ENCODE data around the gene CNKSR1. TPM values are rescaled to one million over a fixed set of nuclear protein-coding genes. Genes with fewer than 3 reads are reported as not detected.

The CNKSR1 gene
- total RNA-seq (2022; extraction: Qiagen RNA extraction; ENCODE audit: low read depth): 0.20 to 0.50 TPM (median 0.32 TPM) in 5 replicates

DNA sequence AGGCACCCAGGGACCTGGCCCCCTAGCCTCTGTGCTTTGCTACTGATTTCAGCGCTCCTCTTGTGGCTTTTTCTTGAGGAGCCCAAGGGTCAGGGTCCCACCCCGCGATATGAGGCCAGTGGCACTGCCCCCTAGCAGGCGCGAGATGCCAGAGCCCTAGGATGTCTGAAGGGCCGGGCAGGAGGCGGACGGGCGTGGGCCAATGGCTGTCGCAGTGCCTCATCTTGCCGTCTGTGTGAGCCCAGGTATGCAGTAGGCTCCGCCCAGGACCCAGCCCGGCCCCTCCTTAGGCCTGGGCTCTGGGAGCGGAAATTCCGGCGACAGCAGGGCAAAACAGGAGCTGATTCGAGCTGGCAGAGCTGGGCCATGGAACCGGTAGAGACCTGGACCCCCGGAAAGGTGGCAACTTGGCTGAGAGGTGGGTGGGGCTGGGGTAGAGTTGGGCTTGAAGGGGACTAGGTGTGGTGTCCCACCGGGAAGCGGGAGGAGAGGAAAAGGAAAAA lies at the start of gene CNKSR1:
TSS of gene CNKSR1 (plus strand) at position 310 of the 503 bp plus-strand sequence. CDS start at position 367, 57 bp downstream.

DNA sequence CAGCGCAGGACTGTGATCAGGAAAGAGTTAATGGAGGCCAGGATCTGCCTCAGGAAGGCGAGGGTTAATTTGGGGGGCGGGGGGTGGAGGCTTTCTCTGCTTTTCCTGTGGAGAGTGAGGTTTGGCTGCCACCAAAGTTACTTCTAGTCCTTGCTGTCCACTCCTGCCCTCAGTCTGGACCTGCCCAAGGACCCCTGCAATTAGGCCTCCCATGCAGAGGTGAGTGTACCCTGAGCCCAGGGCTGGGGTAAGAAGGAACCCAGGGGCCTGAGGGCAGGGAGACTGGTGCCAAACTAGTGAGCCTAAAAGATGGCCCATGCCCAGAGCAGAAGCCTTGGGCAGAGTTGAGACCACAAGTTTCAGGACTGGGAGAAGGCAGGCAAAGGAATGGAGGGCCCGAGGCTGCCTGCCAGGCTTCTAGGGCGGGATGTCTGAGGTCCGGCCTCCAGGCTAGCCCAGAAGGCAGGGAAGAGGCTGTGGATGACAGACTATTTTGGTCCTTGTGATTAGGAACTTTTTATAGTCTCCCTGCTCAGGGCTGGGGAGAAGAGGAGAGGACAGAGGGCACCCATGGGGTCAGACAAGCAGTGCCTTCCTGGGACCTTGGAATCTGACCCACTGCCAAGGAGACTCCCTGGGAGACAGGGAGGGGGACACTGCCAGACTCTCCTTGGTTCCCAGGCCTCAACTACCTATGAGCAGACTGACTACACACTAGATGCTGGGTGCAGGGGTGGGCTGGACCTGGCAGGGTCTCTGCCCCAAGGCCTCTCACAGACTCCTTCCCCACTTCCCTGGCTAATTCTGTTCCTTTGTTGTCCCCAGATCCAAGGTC lies 18.2 kb upstream of the CNKSR1 start, which contains the start of gene FAM110D:
TSS of gene FAM110D (plus strand) at position 172 of the 835 bp plus-strand sequence. CDS start 2,213 bp downstream, outside the sequence.

DNA sequence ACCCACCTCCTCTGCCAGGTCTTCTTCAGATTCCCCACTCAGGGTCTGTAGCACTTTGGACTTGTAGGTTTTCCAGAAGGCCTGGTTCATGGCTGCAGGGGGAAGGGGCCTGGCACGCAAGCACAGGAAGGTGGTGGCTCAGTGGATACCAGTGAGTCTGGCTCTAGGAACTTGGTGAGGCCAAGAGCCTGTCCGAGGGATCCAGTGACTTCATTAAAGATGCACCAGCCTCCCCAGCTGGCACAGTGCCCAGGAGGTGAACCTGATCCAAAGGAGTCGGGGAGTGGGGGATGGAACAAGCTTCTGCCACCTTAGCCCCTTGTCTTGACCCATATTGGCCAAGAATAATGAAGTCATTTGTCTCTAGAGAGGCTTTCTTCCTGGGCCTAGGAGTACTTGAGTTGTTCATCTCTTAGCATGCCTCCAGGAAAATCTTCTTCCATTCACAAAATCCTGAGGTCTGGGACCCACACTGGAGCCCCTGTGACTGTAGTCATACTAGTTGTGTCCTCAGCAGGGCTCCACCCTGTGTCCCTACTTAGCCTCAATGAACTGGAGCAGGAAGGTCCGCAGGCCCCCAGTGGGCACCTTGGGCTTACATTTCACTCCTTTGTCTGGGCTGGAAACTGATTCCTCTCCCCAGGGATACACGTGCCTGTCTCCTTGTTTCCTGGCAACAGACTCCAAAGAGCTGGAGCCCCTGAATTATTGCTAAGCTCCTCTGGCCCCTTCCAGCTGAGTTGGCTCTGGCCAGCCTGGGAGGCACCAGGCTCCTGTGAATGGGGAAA lies 8.7 kb upstream of the CNKSR1 start, which contains the start of gene C1orf232:
TSS of gene C1orf232 (minus strand) at position 554 of the 788 bp plus-strand sequence. CDS start at position 90, 464 bp downstream.

DNA sequence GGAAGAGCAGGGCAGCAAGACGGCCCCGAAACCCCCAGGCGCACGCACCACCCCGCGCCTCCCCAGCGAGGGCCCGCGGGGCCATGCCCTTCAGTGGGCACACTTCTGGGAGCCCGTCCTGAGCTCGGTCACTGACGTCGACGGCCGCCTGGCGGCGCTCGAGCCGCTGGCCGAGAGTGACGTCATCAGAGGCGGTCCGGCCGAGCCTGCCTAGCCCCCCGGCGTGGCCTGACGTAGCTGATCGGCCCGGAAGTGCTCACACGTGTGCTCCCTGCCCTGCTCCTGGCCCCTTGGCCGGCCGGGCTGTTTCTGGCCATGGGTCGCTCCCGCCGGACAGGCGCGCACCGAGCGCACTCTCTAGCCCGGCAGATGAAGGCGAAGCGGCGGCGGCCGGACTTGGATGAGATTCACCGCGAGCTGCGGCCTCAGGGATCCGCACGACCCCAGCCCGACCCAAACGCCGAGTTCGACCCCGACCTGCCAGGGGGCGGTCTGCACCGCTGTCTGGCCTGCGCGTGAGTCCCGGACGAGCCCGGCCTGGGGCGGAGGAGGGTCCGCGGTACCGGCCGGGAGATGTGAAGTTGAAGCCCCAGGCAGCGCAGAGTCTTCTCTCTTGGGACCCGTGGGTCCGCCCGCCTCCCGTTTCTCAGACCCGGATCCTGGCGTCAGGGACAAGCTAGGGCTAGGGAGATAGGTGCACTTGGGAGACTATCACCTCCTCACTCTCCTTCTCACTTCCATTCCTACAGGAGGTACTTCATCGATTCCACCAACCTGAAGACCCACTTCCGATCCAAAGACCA lies 7.4 kb upstream of the CNKSR1 start, which contains the start of gene ZNF593:
TSS of gene ZNF593 (plus strand) at position 240 of the 803 bp plus-strand sequence. CDS start at position 316, 76 bp downstream.

DNA sequence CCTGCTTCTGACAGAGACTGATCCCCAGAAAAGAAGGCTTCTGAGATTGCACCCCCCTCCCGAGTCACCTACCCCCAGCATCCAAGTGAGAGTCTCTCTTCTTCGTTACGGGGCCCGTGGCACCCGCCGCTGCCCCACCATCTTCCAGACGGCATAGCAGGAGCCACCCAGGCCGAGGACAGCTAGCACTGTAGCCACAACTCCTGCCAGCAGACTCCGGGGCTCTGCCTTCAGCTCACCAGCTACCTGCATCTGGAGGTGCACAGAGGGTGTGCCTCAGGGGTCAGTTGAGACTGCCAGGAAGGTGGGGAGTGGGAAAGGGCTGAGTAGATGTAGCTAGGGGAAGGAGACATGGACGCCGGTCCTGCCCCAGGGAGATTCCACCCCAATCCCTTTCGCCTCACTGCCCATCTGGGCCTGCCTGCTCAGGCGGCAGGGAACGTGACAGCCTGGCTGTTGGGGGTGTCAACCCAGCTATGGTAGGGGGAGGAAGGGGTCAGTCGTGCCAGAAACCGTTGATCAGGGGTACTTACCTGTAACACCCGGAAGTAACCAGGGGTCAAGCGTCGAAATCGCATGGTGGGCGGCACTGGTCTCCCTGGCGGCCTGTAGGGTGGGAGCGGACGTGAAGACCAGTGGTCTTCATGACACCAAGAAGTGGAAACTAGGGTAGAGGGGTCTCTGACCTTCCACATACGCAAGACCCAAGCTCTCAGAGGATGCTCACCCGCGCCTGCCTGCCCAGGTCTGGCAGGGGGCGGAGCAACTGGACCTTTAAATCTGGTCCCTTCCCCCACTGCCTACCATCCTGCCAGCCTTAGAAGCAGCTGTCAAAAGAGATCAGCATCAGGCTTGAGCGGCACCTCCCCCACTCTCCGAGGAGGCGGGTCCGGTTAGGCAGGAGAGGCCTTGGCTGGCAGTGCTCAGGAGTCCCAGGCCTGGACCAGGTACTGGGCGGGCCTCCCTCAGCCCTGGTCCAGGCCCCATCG lies 5.9 kb upstream of the CNKSR1 start, which contains the start of gene ZNF593OS:
TSS of gene ZNF593OS (minus strand) at position 749 of the 989 bp plus-strand sequence. CDS start at position 578, 171 bp downstream.

GRCh38 chr1:26190373-26190987 lies 13.2 kb downstream of the CNKSR1 start, which contains the start of gene CATSPER4:
TSS of gene CATSPER4 (plus strand) at chr1:26190602. CDS start at chr1:26190628, 26 bp downstream.

DNA sequence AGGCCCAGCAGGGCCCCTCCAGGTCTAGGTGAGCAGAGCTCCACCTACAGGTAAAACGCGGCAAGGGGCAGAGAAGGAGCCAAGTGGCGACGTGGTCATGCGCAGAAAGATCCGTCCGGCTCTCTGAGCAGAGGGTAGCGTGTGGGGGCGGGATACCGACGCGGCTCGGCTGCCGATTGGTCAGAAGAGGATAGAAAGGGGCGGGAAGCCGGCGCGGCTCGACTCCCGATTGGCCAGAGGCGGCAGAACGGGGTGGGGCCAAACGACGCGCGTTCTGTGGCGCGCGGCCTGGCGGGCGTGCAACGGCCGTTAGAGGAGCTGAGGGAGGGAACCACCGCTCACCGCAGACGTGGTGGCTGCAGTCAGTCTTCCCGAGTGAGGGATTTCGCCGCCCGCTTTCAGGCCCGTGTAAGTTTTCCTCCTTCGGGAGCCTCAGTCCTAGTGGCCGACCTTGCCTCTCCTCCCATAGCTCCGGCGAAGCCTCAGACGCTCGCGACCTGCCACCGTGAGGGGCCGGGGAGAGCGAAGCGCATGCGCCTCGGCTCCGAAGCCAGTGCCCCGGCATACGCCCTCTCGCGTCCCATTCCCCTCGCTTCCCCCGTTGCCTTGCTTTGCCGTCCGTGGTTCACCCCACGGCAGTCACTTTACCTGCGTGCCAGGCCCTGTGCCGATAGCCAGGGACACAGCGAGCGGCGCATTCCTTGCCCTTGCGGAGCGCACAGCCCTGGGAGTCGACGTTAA lies 56.8 kb downstream of the CNKSR1 start, which contains the start of gene CEP85:
TSS of gene CEP85 (plus strand) at position 298 of the 741 bp plus-strand sequence. CDS start 5,584 bp downstream, outside the sequence.

Other genes starting within 250 kb of the CNKSR1 start
- gene PAFAH2, start 179.4 kb upstream of the CNKSR1 start, total RNA-seq (2022; extraction: Qiagen RNA extraction; ENCODE audit: low read depth): 6.1 to 8.5 TPM (median 8.2 TPM) in 5 replicates
- 0.08 TPM in 1 of 5 replicates, not detected in the others for gene EXTL1, start 155.7 kb upstream of the CNKSR1 start, total RNA-seq (2022; extraction: Qiagen RNA extraction; ENCODE audit: low read depth)
- gene SLC30A2, start 131.4 kb upstream of the CNKSR1 start, total RNA-seq (2022; extraction: Qiagen RNA extraction; ENCODE audit: low read depth): 0.19 to 0.40 TPM (median 0.31 TPM) in 5 replicates
- 0.70 to 1.5 TPM (median 1.2 TPM) in 5 replicates for gene TRIM63, start 109.9 kb upstream of the CNKSR1 start, total RNA-seq (2022; extraction: Qiagen RNA extraction; ENCODE audit: low read depth)
- 1.6 to 2.1 TPM (median 2.0 TPM) in 5 replicates for gene PDIK1L, start 65.7 kb upstream of the CNKSR1 start, total RNA-seq (2022; extraction: Qiagen RNA extraction; ENCODE audit: low read depth)
- gene FAM110D, start 18.4 kb upstream of the CNKSR1 start, total RNA-seq (2022; extraction: Qiagen RNA extraction; ENCODE audit: low read depth): 0.07 to 0.10 TPM (median 0.08 TPM) in 3 of 5 replicates, not detected in the others
- not detected in 5 replicates for gene C1orf232, start 8.5 kb upstream of the CNKSR1 start, total RNA-seq (2022; extraction: Qiagen RNA extraction; ENCODE audit: low read depth)
- 54.0 to 67.0 TPM (median 63.2 TPM) in 5 replicates for gene ZNF593, start 7.6 kb upstream of the CNKSR1 start, total RNA-seq (2022; extraction: Qiagen RNA extraction; ENCODE audit: low read depth)
- 0.26 to 0.31 TPM in 2 of 5 replicates, not detected in the others for gene ZNF593OS, start 5.7 kb upstream of the CNKSR1 start, total RNA-seq (2022; extraction: Qiagen RNA extraction; ENCODE audit: low read depth)
- gene CATSPER4, start 13.1 kb downstream of the CNKSR1 start, total RNA-seq (2022; extraction: Qiagen RNA extraction; ENCODE audit: low read depth): not detected in 5 replicates
- 10.3 to 13.3 TPM (median 12.5 TPM) in 5 replicates for gene CEP85, start 56.7 kb downstream of the CNKSR1 start, total RNA-seq (2022; extraction: Qiagen RNA extraction; ENCODE audit: low read depth)
- 111 to 165 TPM (median 137 TPM) in 5 replicates for gene SH3BGRL3, start 102.6 kb downstream of the CNKSR1 start, total RNA-seq (2022; extraction: Qiagen RNA extraction; ENCODE audit: low read depth)
- 12.5 to 15.2 TPM (median 14.8 TPM) in 5 replicates for gene UBXN11, start 129.1 kb downstream of the CNKSR1 start, total RNA-seq (2022; extraction: Qiagen RNA extraction; ENCODE audit: low read depth)
- gene CD52, start 140.5 kb downstream of the CNKSR1 start, total RNA-seq (2022; extraction: Qiagen RNA extraction; ENCODE audit: low read depth): not detected in 5 replicates
- gene CRYBG2, start 176.6 kb downstream of the CNKSR1 start, total RNA-seq (2022; extraction: Qiagen RNA extraction; ENCODE audit: low read depth): 1.4 to 2.1 TPM (median 1.6 TPM) in 5 replicates
- gene ZNF683, start 195.3 kb downstream of the CNKSR1 start, total RNA-seq (2022; extraction: Qiagen RNA extraction; ENCODE audit: low read depth): not detected in 5 replicates
- 0.03 TPM in 1 of 5 replicates, not detected in the others for gene LIN28A, start 233.3 kb downstream of the CNKSR1 start, total RNA-seq (2022; extraction: Qiagen RNA extraction; ENCODE audit: low read depth)

Measured in A549 treated with GW870086 at 1 μM for 4 hours (cell line).